DMS153 treated with DMSO at 0.1 percent for 48 hours (cell line): ENCODE data around the gene LRRTM3.

Experiments used
- DNase-seq: peaks from one replicate; lab custom pipeline; 2025; ENCODE audit not compliant: unreplicated experiment; lab: John Stamatoyannopoulos, UW

LRRTM3 gene

DNA sequence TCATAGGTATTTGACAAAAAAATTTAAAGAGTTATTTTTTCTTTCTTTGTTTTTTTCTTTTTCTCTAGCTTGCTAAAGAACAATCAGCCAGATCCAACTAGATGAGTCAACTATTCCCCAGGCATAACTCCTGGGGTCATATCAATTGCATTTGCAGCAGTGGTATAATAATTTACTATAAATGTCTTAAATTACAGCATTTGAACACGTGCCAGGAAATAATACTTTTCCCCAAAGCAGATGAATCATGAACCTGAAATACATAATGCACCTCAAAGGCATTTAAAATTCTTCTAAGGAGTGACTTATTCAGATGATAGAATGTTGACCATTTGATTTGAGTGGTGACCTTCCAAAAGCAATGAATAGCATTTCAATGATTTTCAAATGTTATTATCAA lies 190.1 kb downstream of the LRRTM3 start:
- no peak for DNase-seq

GRCh38 chr10:67119651-67120050 lies 193.8 kb downstream of the LRRTM3 start:
- DNase-seq: no peak

- DNase-seq: no peak
Observed at GRCh38 chr10:67127441-67127840, 201.6 kb downstream of the LRRTM3 start.

DNA sequence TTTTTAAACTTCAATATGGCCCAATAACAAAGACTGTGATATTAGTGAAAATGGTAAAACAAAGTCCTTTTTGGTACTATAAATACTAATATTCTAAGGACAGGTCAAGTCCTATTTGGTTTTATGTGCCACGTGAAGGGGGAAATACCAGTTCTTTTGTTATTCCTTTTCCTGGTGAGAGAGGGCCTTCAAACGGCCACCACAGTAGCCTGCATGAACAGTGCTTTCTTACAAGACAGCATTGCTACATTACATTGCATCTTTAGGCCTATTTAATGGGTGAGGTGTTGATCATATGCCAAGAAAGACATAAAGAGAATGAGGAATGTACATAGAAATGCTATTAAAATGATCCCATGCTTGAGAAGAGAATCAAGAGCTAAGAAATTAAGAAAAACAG lies 214.8 kb downstream of the LRRTM3 start:
- no peak for DNase-seq

DNA sequence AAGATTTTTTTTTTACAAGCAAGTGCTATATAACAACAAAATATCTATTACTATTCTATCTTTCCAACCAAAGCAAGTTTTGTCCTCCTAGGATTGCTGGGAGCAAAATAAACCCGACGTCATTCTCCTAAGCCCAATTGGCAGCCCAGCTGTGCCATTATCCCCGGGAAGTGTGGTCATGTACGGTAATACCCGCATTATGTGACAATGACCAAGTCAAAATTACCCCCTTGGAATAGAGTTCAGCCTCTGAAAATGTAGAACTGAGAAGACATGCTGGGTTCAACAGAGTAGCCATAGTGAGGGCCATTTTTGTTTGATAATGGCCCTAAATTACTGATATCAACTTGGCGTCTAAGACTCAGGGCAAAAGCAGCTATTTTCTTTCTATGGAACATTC lies 215.5 kb downstream of the LRRTM3 start:
- no peak for DNase-seq

- no peak for DNase-seq
Observed at GRCh38 chr10:67144530-67144929, 218.7 kb downstream of the LRRTM3 start.
